Tibial nerve (tissue), 4 donors: ENCODE results near the gene HSD17B8. TPM values are rescaled to one million over a fixed set of nuclear protein-coding genes. Genes with fewer than 3 reads are reported as not detected.

Experiments used
- DNase-seq, 2 donors: peaks; one replicate each; pipeline ENCODE4 v3.0.0-alpha.2; 2019; ENCODE audit warnings: low spot score in 2 of 2
- H3K27ac ChIP-seq, 4 donors: fragments of 200-600 bp; sonication (generic) in 3 of 4; one replicate each; pipeline ENCODE4 v1.5.1; 2017 to 2019; ENCODE audit warnings: mild to moderate bottlenecking in 1 of 4
- H3K27me3 ChIP-seq, 2 donors: fragments of 200-600 bp; sonication (generic) in 1 of 2; one replicate each; pipeline versions ENCODE4 v1.5.1 to v1.6.0; 2017 to 2019
- H3K36me3 ChIP-seq, 3 donors: fragments of 200-600 bp; sonication (generic); one replicate each; pipeline ENCODE4 v1.5.1; 2018 to 2019
- H3K4me1 ChIP-seq, 4 donors: fragments of 200-600 bp; sonication (generic) in 3 of 4; one replicate each; pipeline ENCODE4 v1.5.1; 2017 to 2019
- H3K4me3 ChIP-seq, 4 donors: fragments of 200-600 bp; sonication (generic) in 3 of 4; one replicate each; pipeline ENCODE4 v1.5.1; 2017 to 2019; ENCODE audit warnings: mild to moderate bottlenecking in 1 of 4, moderate library complexity in 1 of 4
- H3K9me3 ChIP-seq, 4 donors: fragments of 200-600 bp; sonication (generic) in 3 of 4; one replicate each; pipeline ENCODE4 v1.5.1; 2017 to 2019
- EP300 ChIP-seq, 2 donors: sonication (generic); formaldehyde crosslinking; IDR thresholded peaks; one replicate each; pipeline ENCODE4 v1.6.1; 2017; ENCODE audit warnings: antibody characterized with exemption in 2 of 2, mild to moderate bottlenecking in 1 of 2
- POLR2A ChIP-seq, 2 donors: fragments of 450-650 bp; IDR thresholded peaks; one replicate each; pipeline ENCODE4 v1.6.1; 2017; ENCODE audit warnings: antibody characterized with exemption in 2 of 2, mild to moderate bottlenecking in 2 of 2, moderate library complexity in 2 of 2
- WGBS, 2 donors: methylation state at CpG; one replicate each; pipeline ENCODE4 v1.1.5; 2018; 5-methylcytosine and 5-hydroxymethylcytosine counted together
- total RNA-seq, 4 donors: library from RNA; depleted of rRNA; stranded (reverse); fragments of >200 nt; gene quantifications; one replicate each; pipeline ENCODE4 v1.1.0, GENCODE V29; 2016
- TF ChIP-seq, protein P1 (sequence below), 5 experiments: fragments of 200-600 bp in 3 of 5; fragments of 450-650 bp in 2 of 5; sonication (generic) in 3 of 5; IDR thresholded peaks; one replicate each; pipeline ENCODE4 v1.5.1; 2016 to 2019; ENCODE audit warnings: antibody characterized with exemption in 5 of 5, mild to moderate bottlenecking in 3 of 5, moderate library complexity in 2 of 5

The HSD17B8 gene
- total RNA-seq, 4 donors from 2014 or later = 10.0 to 33.9 (median 19.1) TPM

DNA sequence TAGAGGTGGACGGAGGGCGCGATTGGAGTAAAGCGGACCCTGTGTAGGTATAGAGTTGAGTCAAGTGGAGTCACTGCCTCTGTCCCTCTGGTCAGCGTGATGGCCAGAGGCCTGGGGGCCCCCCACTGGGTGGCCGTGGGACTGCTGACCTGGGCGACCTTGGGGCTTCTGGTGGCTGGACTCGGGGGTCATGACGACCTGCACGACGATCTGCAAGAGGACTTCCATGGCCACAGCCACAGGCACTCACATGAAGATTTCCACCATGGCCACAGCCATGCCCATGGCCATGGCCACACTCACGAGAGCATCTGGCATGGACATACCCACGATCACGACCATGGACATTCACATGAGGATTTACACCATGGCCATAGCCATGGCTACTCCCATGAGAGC lies 3.3 kb upstream of the HSD17B8 start:
- Histone ChIP-seq H3K9me3 (no peaks in the 10 kb centered on the region), H3K4me1 (peaks cover 3 to 81% (median 46%) of the 10 kb centered on the region in 4 donors), H3K36me3 (peaks cover 0 to 37% (median 9%) of the 10 kb centered on the region in 3 donors), H3K27me3 (no peaks in the 10 kb centered on the region), H3K27ac (peak overlapping the region; percentile 94 to 97 (median 96)), H3K4me3 (peak overlapping the region; percentile 60 to 91 (median 84))
- 0 to 1% methylated on average over 12 to 14 of the region's 14 CpGs for WGBS, 2 donors
- no peak for DNase-seq
- TF ChIP-seq, protein P1, sequence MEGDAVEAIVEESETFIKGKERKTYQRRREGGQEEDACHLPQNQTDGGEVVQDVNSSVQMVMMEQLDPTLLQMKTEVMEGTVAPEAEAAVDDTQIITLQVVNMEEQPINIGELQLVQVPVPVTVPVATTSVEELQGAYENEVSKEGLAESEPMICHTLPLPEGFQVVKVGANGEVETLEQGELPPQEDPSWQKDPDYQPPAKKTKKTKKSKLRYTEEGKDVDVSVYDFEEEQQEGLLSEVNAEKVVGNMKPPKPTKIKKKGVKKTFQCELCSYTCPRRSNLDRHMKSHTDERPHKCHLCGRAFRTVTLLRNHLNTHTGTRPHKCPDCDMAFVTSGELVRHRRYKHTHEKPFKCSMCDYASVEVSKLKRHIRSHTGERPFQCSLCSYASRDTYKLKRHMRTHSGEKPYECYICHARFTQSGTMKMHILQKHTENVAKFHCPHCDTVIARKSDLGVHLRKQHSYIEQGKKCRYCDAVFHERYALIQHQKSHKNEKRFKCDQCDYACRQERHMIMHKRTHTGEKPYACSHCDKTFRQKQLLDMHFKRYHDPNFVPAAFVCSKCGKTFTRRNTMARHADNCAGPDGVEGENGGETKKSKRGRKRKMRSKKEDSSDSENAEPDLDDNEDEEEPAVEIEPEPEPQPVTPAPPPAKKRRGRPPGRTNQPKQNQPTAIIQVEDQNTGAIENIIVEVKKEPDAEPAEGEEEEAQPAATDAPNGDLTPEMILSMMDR (IDR thresholded peaks at IDR 0.05) = peak in 1 of 5 experiments; percentile 17
- TF ChIP-seq POLR2A (IDR thresholded peaks at IDR 0.05) = no peak

DNA sequence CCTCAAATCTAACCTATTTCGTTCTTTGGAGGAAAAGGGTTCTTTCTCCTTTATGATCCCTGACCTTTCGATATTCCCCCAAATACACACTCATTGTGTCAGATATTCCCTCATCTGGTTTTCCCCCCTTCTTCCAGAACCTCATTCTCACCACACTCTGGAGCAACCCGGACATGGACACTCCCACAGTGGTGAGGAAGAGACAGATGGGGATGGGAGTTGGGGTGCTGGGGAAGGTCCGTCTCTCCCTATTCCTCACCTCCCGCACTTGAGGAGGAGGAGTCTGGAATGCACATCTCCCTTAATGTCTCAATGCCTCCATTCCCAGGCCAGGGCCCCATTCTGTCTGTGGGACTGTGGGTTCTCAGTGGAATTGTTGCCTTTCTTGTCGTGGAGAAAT lies 2.5 kb upstream of the HSD17B8 start:
- WGBS, 2 donors = 76 to 79% methylated on average over 6 of the region's 6 CpGs
- H3K9me3 ChIP-seq = no peaks in the 10 kb centered on the region
- no peak for DNase-seq
- H3K27me3 ChIP-seq = no peaks in the 10 kb centered on the region
- TF ChIP-seq POLR2A (IDR thresholded peaks at IDR 0.05) (no peak), EP300 (IDR thresholded peaks at IDR 0.05) (no peak)
- TF ChIP-seq, protein P1 (IDR thresholded peaks at IDR 0.05) = no peak
- H3K36me3 ChIP-seq = peaks cover 0 to 29% (median 1%) of the 10 kb centered on the region in 3 donors
- H3K4me1 ChIP-seq = peaks cover 3 to 80% (median 48%) of the 10 kb centered on the region in 4 donors
- no peak overlapping the region for H3K27ac ChIP-seq
- peak overlapping the region in 3 of 4 donors; percentile 60 to 88 (median 79) for H3K4me3 ChIP-seq

DNA sequence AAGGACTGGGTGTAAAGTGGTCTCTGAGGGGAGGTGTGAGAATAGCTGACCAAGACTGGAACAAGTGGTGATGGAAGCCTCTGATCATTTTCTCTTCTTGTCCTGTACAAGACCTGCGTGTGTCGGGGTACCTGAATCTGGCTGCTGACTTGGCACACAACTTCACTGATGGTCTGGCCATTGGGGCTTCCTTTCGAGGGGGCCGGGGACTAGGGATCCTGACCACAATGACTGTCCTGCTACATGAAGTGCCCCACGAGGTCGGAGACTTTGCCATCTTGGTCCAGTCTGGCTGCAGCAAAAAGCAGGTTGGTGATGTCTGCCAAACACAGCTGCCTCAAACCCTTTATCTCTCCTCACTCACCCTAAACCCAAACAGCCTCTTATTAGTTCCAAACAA lies 1.7 kb upstream of the HSD17B8 start:
- TF ChIP-seq EP300 (IDR thresholded peaks at IDR 0.05) (no peak), POLR2A (IDR thresholded peaks at IDR 0.05) (no peak)
- TF ChIP-seq, protein P1 (IDR thresholded peaks at IDR 0.05) = no peak
- DNase-seq = no peak
- H3K4me3 ChIP-seq = no peak overlapping the region
- peaks cover 3 to 80% (median 53%) of the 10 kb centered on the region in 4 donors for H3K4me1 ChIP-seq
- 81% methylated on average over 6 of the region's 6 CpGs for WGBS, 2 donors
- H3K9me3 ChIP-seq = no peaks in the 10 kb centered on the region
- no peaks in the 10 kb centered on the region for H3K27me3 ChIP-seq
- no peak overlapping the region for H3K27ac ChIP-seq
- peaks cover 0 to 21% (median 0%) of the 10 kb centered on the region in 3 donors for H3K36me3 ChIP-seq

DNA sequence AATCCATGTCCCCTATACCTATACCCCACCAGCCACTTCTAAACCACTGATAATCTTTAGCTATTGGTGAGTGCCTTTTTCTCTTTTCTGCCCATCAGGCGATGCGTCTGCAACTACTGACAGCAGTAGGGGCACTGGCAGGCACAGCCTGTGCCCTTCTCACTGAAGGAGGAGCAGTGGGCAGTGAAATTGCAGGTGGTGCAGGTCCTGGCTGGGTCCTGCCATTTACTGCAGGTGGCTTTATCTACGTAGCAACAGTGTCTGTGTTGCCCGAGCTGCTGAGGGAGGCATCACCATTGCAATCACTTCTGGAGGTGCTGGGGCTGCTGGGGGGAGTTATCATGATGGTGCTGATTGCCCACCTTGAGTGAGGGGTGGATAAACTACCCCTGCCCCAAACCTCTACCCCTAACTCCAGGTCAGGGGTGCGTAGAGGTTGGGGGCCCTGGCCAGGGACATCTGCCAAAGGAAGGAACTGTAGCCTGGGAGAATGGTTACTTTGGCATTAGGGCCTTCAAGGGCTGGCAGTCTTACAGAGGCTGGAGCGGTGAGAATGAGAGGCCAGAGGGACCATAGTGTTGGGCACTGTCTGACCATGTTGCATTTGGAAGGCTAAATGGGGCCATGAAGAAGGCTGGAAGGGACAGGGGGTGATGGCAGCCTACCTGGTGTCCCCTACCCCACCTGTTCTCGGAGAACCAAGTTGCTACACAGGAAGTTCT lies 851 bp upstream of the HSD17B8 start:
- Histone ChIP-seq H3K27ac (no peak overlapping the region), H3K4me1 (peaks cover 3 to 73% (median 47%) of the 10 kb centered on the region in 4 donors), H3K27me3 (no peaks in the 10 kb centered on the region), H3K4me3 (no peak overlapping the region), H3K36me3 (peaks cover 0 to 20% (median 0%) of the 10 kb centered on the region in 3 donors), H3K9me3 (no peaks in the 10 kb centered on the region)
- TF ChIP-seq, protein P1 (IDR thresholded peaks at IDR 0.05) = no peak
- TF ChIP-seq EP300 (IDR thresholded peaks at IDR 0.05) = no peak
- no peak for TF ChIP-seq POLR2A (IDR thresholded peaks at IDR 0.05)
- no peak for DNase-seq
- 87 to 92% methylated on average over 6 to 7 of the region's 7 CpGs for WGBS, 2 donors

DNA sequence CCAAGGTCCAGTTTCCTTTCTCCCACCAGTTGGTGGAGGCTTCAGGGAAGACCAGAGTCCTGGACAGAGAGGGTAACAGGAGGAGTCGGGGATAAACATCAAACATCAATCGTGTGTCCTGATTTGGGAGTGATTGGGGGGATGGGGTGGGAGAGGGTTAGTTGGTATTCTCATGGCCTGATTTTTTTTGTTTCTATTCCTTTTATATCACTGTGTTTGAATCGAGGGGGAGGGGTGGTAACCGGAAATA lies 365 bp upstream of the HSD17B8 start:
- TF ChIP-seq EP300 (IDR thresholded peaks at IDR 0.05) (no peak), POLR2A (IDR thresholded peaks at IDR 0.05) (no peak)
- TF ChIP-seq, protein P1 (IDR thresholded peaks at IDR 0.05) = no peak
- Histone ChIP-seq H3K27ac (peak overlapping the region in 2 of 4 donors; percentile 78 to 80), H3K4me1 (peaks cover 3 to 73% (median 45%) of the 10 kb centered on the region in 4 donors), H3K36me3 (peaks cover 0 to 20% (median 0%) of the 10 kb centered on the region in 3 donors), H3K9me3 (no peaks in the 10 kb centered on the region), H3K27me3 (no peaks in the 10 kb centered on the region), H3K4me3 (peak overlapping the region in 2 of 4 donors; percentile 76 to 78)
- no peak for DNase-seq
- 2 to 5% methylated on average over 4 of the region's 4 CpGs for WGBS, 2 donors
